Epithelial cell of esophagus (primary cell): ENCODE results near the gene SHROOM3.
A peak's percentile ranks its signal among the peaks of the same experiment; 100 is the strongest.
"Not testable (repeated sequence)": the region's sequence is repeated elsewhere in the genome, so short reads cannot be mapped to it uniquely, and the experiment has no call there.

Experiments used
- DNase-seq: peaks from one replicate; pipeline ENCODE4 v3.0.0; 2010; ENCODE audit warnings: low read depth
- H3K4me3 ChIP-seq: 2 replicates; pipeline ENCODE4 v1.5.1; 2011; ENCODE audit warnings: mild to moderate bottlenecking, low read length, control low read depth
- TF ChIP-seq, protein P1 (sequence below): IDR thresholded peaks from 2 replicates; pipeline ENCODE4 v1.5.1; 2011; ENCODE audit warnings: low read depth, mild to moderate bottlenecking, low read length, control low read depth, inconsistent platforms; ENCODE audit not compliant: insufficient read depth; ENCODE audit errors: missing control alignments

SHROOM3 gene

DNA sequence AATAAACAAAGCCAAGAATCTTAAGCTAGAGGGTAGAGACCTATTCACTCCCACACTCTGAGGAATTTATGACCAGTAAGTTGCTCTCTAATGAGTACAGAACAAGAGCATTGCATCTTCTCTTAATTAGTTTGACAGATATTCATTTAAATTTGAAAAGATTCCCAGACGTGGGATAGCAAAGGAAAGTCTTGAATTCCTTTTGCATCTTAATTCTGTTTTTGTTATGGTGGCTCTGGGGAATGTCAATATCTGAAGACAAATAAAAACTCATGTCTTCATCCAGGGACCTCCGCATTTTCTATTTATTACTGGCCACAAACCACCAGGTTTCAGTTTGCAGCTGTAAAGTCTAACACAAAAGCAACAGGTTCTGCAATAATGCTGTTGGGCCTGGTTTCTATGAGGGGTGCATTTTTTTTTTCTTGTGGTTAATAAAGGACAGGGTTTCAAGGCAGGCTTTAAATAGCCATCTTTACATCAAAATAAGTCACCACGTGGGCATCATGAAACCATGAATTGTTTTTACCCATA, 172.3 kb downstream of the SHROOM3 start:
- TF ChIP-seq, protein P1, sequence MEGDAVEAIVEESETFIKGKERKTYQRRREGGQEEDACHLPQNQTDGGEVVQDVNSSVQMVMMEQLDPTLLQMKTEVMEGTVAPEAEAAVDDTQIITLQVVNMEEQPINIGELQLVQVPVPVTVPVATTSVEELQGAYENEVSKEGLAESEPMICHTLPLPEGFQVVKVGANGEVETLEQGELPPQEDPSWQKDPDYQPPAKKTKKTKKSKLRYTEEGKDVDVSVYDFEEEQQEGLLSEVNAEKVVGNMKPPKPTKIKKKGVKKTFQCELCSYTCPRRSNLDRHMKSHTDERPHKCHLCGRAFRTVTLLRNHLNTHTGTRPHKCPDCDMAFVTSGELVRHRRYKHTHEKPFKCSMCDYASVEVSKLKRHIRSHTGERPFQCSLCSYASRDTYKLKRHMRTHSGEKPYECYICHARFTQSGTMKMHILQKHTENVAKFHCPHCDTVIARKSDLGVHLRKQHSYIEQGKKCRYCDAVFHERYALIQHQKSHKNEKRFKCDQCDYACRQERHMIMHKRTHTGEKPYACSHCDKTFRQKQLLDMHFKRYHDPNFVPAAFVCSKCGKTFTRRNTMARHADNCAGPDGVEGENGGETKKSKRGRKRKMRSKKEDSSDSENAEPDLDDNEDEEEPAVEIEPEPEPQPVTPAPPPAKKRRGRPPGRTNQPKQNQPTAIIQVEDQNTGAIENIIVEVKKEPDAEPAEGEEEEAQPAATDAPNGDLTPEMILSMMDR: no peak
- no peak for DNase-seq
- no peak overlapping the region for H3K4me3 ChIP-seq

DNA sequence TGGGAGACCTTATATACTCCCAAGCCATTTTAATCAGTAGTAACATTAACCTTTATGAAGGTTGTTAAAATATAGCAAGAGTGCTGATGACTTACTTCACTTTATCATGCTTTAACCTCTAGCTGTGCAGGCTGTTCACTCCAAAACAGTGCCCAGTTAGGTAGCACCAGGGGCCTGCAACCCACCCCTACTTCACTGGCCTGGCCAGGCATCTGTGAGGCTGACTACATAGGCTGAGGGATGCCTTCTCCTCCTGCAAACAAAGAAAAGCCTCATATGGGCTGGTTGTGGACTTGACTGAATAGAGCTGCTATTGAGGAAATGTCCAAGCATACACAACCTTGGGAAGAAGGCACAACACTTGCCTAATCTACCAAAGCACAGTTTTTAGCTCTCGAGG, 172.8 kb downstream of the SHROOM3 start:
- no peak for DNase-seq
- TF ChIP-seq, protein P1: no peak
- H3K4me3 ChIP-seq: no peak overlapping the region

DNA sequence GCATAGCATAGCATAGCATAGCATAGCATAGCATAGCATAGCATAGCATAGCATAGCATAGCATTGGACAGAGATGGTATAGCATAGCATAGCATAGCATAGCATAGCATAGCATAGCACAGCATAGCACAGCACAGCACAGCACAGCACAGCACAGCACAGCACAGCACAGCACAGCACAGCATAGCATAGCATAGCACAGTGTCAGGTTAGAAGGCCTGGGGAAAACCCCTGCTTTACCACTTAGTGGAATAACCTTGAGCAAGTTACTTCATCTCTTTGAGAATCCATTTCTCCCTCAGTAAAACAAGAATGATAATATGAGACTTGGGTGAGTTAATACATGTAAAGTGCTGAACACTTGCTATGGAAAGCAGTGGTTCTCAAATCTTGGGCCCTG, 173.5 kb downstream of the SHROOM3 start:
- not testable (repeated sequence) for DNase-seq, H3K4me3 ChIP-seq

DNA sequence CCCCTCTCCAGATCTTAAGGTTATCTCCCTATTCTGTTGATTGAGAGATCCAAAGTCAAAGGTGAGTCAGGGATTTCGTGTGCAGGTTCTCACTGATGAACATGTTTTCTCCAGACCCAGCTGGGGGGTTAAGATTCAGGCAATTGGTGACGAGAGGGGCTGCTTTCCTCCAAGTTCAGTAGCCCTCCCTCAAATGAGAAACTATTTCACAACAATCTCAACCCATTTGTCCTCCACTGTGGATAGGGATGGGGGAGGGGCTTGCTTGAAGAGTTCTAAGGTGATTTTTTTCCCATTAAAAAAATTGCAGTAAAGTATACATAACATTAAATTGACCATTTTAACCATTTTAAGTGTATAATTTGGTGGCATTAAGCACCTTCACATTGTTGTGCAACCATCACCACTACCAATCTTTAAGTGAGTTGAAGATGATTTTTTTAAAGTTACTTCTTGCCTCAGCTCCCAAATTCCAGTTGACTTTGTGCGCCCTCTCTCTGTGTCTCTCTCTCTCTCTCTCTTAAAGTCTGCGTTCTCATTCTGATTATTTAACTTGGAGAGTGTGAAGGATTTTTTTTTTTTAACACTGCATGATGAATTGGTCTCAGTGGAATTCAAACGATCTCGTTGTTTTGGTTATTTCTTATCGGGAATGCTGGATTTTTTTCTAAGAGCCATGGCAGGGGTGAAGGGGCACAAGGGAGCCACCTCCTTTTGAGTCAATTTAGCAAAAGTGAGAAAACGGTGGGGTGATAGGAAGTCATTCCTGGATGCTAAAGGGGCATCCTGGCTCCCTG, 175.9 kb downstream of the SHROOM3 start:
- TF ChIP-seq, protein P1: no peak
- no peak overlapping the region for H3K4me3 ChIP-seq
- no peak for DNase-seq

DNA sequence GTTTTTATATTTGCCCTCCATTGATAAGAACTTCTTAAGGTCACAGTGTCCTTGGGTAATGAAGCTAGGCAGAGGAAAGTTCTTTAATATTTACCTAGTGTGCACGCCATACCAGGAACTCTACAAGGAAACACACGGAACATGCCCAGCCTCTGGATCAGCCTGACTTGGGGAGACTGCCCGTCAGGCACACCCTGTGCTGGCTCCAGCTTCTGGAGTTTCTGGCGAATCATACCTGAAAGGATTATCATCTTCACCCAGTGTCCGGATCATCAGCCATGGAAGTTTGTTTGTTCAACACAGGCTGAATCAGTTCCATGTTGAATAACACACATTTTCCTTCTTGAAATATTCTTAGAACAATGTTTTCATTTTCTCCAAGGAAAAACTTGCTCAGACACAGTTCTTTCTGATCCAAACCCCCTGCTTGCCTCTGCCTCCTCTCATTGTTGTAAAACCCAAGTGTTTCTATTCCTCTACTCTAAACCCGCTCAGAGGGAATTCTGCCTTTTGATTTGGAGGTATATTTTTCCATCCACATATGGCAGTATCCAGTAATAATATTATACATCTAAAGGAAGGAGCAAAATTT, 176.7 kb downstream of the SHROOM3 start:
- H3K4me3 ChIP-seq: no peak overlapping the region
- DNase-seq: peak; percentile 81
- TF ChIP-seq, protein P1: no peak

DNA sequence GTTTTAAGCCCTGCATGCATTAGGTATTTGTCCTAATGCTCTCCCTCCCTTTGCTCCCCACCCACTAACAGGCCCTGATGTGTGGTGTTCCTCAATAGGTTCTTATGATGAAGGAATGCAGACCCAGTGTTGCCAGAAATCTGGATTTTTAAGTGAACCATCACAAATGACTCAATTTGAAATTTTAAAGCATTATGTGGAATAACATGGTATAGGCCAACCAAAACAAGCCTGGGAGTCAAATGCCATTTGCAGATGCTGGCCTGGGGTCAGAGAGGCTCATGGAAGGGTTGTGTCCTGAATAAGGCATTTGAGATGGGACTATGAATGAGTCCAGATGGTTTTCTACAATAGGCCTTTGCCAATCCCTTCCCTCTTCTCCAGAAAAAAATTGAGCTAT, 179.6 kb downstream of the SHROOM3 start:
- TF ChIP-seq, protein P1: no peak
- DNase-seq: no peak
- no peak overlapping the region for H3K4me3 ChIP-seq

DNA sequence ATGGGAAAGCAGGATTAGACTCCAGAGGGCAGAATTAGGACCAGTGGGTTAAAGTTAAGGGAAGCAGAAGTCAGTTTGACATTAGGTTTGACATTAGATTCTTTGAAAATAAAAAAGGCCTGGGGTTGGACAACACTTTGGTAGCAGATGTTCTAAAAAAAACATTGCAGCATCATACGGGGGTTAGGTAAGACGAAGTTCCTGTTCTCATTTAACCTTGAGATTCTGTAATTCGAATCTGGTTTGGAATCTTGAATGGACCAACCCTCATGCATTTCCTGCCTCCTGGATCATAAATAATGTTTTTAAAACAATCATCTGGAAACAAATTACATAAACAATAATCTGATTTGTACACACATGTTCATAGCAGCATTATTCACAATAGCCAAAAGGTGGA, 181.0 kb downstream of the SHROOM3 start:
- H3K4me3 ChIP-seq: no peak overlapping the region
- TF ChIP-seq, protein P1: no peak
- DNase-seq: no peak
